ENCODE measurements around the gene STAC2. TPM values are rescaled to one million over a fixed set of nuclear protein-coding genes. Genes with fewer than 3 reads are reported as not detected.
A peak's percentile ranks its signal among the peaks of the same experiment; 100 is the strongest.

STAC2 gene
- total and polyA plus RNA-seq, 2 donors (not counting 1 experiment from before 2014, with no cell fraction given) = not detected

GRCh38 chr17:39165841-39166349 is 59.9 kb downstream of the STAC2 start, which contains the start of gene ARL5C:
Gene ARL5C (minus strand): TSS chr17:39166161. CDS start chr17:39165760, 401 bp downstream.
- ATAC-seq (ENCODE audit: low read depth) = no peak
- Histone ChIP-seq H3K9me3 (ENCODE audit: control extremely low read depth in 1 of 3, control insufficient read depth in 2 of 3, insufficient read depth in 1 of 3, low read length in 2 of 3) (peaks cover 0 to 12% (median 0%) of the 10 kb centered on the region in 3 donors), H3K27ac (ENCODE audit: low read length in 2 of 2) (no peak within 1 kb of the TSS), H3K9ac (ENCODE audit: low read length) (peak within 1 kb of the TSS; percentile 71), H3K4me1 (ENCODE audit: control insufficient read depth in 2 of 2, insufficient read depth in 2 of 2, low read length in 2 of 2) (peaks cover 27 to 29% of the 10 kb centered on the region in 2 donors), H2AFZ (ENCODE audit: insufficient read depth, low read depth, low read length, poor library complexity, severe bottlenecking) (peak within 1 kb of the TSS; percentile 87), H3K79me2 (ENCODE audit: control insufficient read depth, insufficient read depth, low read length) (no peaks in the 10 kb centered on the region), H3K4me3 (ENCODE audit: control extremely low read depth in 1 of 5, extremely low read depth in 1 of 5, insufficient read depth in 1 of 5, low read depth in 2 of 5, low read length in 4 of 5) (peak within 1 kb of the TSS; percentile 36 to 74 (median 69)), H3K36me3 (replicated peaks in 1 of 2; ENCODE audit: control extremely low read depth in 1 of 2, control insufficient read depth in 1 of 2, extremely low read depth in 1 of 2, insufficient read depth in 2 of 2, low read length in 1 of 2) (no peaks in the 10 kb centered on the region), H4K20me1 (ENCODE audit: control insufficient read depth, insufficient read depth, low read length, poor library complexity, severe bottlenecking) (no peaks in the 10 kb centered on the region), H3K4me2 (replicated peaks; ENCODE audit: low read depth, low read length, poor library complexity, severe bottlenecking) (peak within 1 kb of the TSS; percentile 89), H3K27me3 (replicated peaks in 1 of 4; ENCODE audit: control extremely low read depth in 1 of 4, control insufficient read depth in 3 of 4, insufficient read depth in 4 of 4, low read length in 3 of 4) (peaks cover 0 to 40% (median 12%) of the 10 kb centered on the region in 4 experiments)
- H3K4me1 Mint-ChIP-seq = peaks cover 28% of the 10 kb centered on the region
- CTCF ChIA-PET = interaction anchor here (1.0 to 6.9 kb wide), 10 partner anchors 9 to 184 kb away, joined by 3 to 77 read pairs (median 22); partner anchors contain the start of gene PLXDC1
- H3K27me3 Mint-ChIP-seq = peaks cover 20% of the 10 kb centered on the region
- TF ChIP-seq EZH2 (IDR thresholded peaks at IDR 0.05; ENCODE audit: borderline replicate concordance, insufficient read depth, low read depth, low read length, poor library complexity, severe bottlenecking) = no peak
- TF ChIP-seq, protein P1, sequence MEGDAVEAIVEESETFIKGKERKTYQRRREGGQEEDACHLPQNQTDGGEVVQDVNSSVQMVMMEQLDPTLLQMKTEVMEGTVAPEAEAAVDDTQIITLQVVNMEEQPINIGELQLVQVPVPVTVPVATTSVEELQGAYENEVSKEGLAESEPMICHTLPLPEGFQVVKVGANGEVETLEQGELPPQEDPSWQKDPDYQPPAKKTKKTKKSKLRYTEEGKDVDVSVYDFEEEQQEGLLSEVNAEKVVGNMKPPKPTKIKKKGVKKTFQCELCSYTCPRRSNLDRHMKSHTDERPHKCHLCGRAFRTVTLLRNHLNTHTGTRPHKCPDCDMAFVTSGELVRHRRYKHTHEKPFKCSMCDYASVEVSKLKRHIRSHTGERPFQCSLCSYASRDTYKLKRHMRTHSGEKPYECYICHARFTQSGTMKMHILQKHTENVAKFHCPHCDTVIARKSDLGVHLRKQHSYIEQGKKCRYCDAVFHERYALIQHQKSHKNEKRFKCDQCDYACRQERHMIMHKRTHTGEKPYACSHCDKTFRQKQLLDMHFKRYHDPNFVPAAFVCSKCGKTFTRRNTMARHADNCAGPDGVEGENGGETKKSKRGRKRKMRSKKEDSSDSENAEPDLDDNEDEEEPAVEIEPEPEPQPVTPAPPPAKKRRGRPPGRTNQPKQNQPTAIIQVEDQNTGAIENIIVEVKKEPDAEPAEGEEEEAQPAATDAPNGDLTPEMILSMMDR (IDR thresholded peaks at IDR 0.05) = no peak
- peak; percentile 29 for DNase-seq
- 32% methylated on average over 17 of the region's 17 CpGs for WGBS (ENCODE audit: insufficient coverage)
- H3K4me3 Mint-ChIP-seq = peak within 1 kb of the TSS; percentile 90
- no peaks in the 10 kb centered on the region for H3K9me3 Mint-ChIP-seq (ENCODE audit: insufficient read depth)
- peak within 1 kb of the TSS; percentile 29 for H3K27ac Mint-ChIP-seq
- intact Hi-C loops (cut with micrococcal nuclease) = no loop called here
- POLR2A ChIA-PET = interaction anchor here (0.6 to 0.9 kb wide), 2 partner anchors 199 to 411 kb away, joined by 3 read pairs; partner anchors contain the start of gene FBXO47
